Uterus (tissue), 4 donors: ENCODE measurements around the gene TOX3. TPM values are rescaled to one million over a fixed set of nuclear protein-coding genes. Genes with fewer than 3 reads are reported as not detected.

ENCODE experiments used
- DNase-seq, 2 donors: peaks; one replicate each; pipeline ENCODE4 v3.0.0-alpha.2; 2019 to 2020
- H3K27ac ChIP-seq, 2 donors: fragments of 200-600 bp; sonication (generic); 1 replicate in 1 of 2; 2 replicates in 1 of 2; pipeline ENCODE4 v1.5.1; 2016 to 2018
- H3K27me3 ChIP-seq, 2 donors: fragments of 200-600 bp; sonication (generic); one replicate each; pipeline ENCODE4 v1.5.1; 2018 to 2019; ENCODE audit warnings: control low read depth in 1 of 2
- H3K36me3 ChIP-seq, 2 donors: fragments of 200-600 bp; sonication (generic); one replicate each; pipeline ENCODE4 v1.5.1; 2019; ENCODE audit warnings: control low read depth in 1 of 2
- H3K4me1 ChIP-seq, 2 donors: fragments of 200-600 bp; sonication (generic); one replicate each; pipeline ENCODE4 v1.5.1; 2018 to 2019; ENCODE audit warnings: control low read depth in 1 of 2
- H3K4me3 ChIP-seq, 2 donors: fragments of 200-600 bp; sonication (generic); 1 replicate in 1 of 2; 2 replicates in 1 of 2; pipeline ENCODE4 v1.5.1; 2018 to 2019; ENCODE audit warnings: mild to moderate bottlenecking in 1 of 2
- H3K9me3 ChIP-seq, 2 donors: fragments of 200-600 bp; sonication (generic); one replicate each; pipeline ENCODE4 v1.5.1; 2019; ENCODE audit warnings: control low read depth in 1 of 2
- POLR2A ChIP-seq, 2 donors: fragments of 450-650 bp; IDR thresholded peaks; one replicate each; pipeline ENCODE4 v1.6.1; 2016; ENCODE audit warnings: antibody characterized with exemption in 2 of 2, mild to moderate bottlenecking in 1 of 2, moderate library complexity in 1 of 2
- intact Hi-C: fragments of 100-400 bp; cut with DNase I; formaldehyde crosslinking; loops from one replicate; pipeline ENCODE4 v1.15.1; 2023; ENCODE audit warnings: low total_unique reads
- total RNA-seq, 4 donors: library from RNA; depleted of rRNA in 3 of 4; stranded (reverse); fragments of >200 nt in 3 of 4; gene quantifications; one replicate each; pipeline versions ENCODE4 v1.1.0 to v1.2.4, GENCODE V29; 2014 to 2023
- TF ChIP-seq, protein P1 (sequence below), 4 experiments: fragments of 200-600 bp in 2 of 4; fragments of 450-650 bp in 2 of 4; sonication (generic) in 2 of 4; IDR thresholded peaks; one replicate each; pipeline ENCODE4 v1.5.1; 2016 to 2019; ENCODE audit warnings: antibody characterized with exemption in 4 of 4, mild to moderate bottlenecking in 2 of 4, moderate library complexity in 1 of 4
- donor health status: DM: yes; HTN: yes; CAD: no.

Gene TOX3
- total RNA-seq, 4 donors from 2014 or later: 0.55 to 1.2 TPM; not detected in 2

DNA sequence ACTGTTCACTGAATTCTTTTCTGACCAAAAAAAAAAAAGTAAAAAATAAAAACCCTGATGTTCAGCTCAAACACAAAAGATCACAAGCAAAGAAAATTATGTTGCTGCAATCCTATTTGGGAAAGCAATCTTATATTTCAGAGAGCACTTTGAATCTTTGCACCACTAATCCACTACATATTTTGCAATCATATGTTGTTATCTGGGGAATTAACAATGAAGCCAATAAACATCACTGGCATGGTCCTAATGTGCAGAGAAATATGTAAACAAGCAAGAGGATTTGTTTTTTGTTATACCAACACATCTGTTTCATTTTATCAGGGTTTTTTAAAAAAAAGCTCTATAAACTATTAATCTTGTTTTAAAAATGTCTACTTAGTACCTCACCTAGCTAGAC lies 84.1 kb downstream of the TOX3 start:
- DNase-seq: no peak
- intact Hi-C loops: no loop called here
- Histone ChIP-seq H3K27me3 (no peaks in the 10 kb centered on the region), H3K4me1 (no peaks in the 10 kb centered on the region), H3K9me3 (no peaks in the 10 kb centered on the region), H3K4me3 (no peak overlapping the region), H3K36me3 (no peaks in the 10 kb centered on the region), H3K27ac (no peak overlapping the region)
- TF ChIP-seq, protein P1, sequence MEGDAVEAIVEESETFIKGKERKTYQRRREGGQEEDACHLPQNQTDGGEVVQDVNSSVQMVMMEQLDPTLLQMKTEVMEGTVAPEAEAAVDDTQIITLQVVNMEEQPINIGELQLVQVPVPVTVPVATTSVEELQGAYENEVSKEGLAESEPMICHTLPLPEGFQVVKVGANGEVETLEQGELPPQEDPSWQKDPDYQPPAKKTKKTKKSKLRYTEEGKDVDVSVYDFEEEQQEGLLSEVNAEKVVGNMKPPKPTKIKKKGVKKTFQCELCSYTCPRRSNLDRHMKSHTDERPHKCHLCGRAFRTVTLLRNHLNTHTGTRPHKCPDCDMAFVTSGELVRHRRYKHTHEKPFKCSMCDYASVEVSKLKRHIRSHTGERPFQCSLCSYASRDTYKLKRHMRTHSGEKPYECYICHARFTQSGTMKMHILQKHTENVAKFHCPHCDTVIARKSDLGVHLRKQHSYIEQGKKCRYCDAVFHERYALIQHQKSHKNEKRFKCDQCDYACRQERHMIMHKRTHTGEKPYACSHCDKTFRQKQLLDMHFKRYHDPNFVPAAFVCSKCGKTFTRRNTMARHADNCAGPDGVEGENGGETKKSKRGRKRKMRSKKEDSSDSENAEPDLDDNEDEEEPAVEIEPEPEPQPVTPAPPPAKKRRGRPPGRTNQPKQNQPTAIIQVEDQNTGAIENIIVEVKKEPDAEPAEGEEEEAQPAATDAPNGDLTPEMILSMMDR (IDR thresholded peaks at IDR 0.05): no peak
- TF ChIP-seq POLR2A (IDR thresholded peaks at IDR 0.05): no peak

GRCh38 chr16:52460639-52461178 lies 86.2 kb downstream of the TOX3 start:
- Histone ChIP-seq H3K4me3 (no peak overlapping the region), H3K4me1 (no peaks in the 10 kb centered on the region), H3K27ac (no peak overlapping the region), H3K36me3 (no peaks in the 10 kb centered on the region), H3K27me3 (no peaks in the 10 kb centered on the region), H3K9me3 (no peaks in the 10 kb centered on the region)
- DNase-seq: no peak
- TF ChIP-seq, protein P1 (IDR thresholded peaks at IDR 0.05): no peak
- TF ChIP-seq POLR2A (IDR thresholded peaks at IDR 0.05): no peak
- intact Hi-C loops: no loop called here

DNA sequence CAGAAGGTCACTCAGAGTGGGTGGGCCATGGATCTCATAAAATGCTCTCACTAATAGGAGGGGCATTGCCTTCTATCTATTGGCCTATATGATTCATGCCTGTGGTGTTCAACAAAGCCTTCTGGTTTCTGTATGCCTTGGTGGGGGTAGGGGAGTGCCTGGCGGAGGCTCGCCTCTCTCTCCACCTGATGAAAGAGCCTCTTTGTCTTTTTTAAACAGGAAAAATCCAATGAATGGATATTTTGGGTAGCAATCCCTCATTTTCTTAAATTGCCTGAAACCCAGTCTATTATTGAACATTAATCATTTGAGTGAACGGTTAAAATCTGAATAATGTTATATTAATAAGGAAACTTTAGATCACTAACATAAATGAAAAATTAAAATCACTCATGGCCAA lies 90.6 kb downstream of the TOX3 start:
- Histone ChIP-seq H3K4me1 (no peaks in the 10 kb centered on the region), H3K9me3 (no peaks in the 10 kb centered on the region), H3K27me3 (no peaks in the 10 kb centered on the region), H3K27ac (no peak overlapping the region), H3K36me3 (no peaks in the 10 kb centered on the region), H3K4me3 (no peak overlapping the region)
- intact Hi-C loops: no loop called here
- DNase-seq: no peak
- TF ChIP-seq POLR2A (IDR thresholded peaks at IDR 0.05): no peak
- TF ChIP-seq, protein P1 (IDR thresholded peaks at IDR 0.05): no peak

- Histone ChIP-seq H3K4me1 (no peaks in the 10 kb centered on the region), H3K9me3 (no peaks in the 10 kb centered on the region), H3K27ac (no peak overlapping the region), H3K27me3 (no peaks in the 10 kb centered on the region), H3K36me3 (no peaks in the 10 kb centered on the region), H3K4me3 (no peak overlapping the region)
- intact Hi-C loops: no loop called here
- DNase-seq: no peak
- no peak for TF ChIP-seq POLR2A (IDR thresholded peaks at IDR 0.05)
- TF ChIP-seq, protein P1 (IDR thresholded peaks at IDR 0.05): no peak
Measured at GRCh38 chr16:52455549-52456277, 91.2 kb downstream of the TOX3 start.

DNA sequence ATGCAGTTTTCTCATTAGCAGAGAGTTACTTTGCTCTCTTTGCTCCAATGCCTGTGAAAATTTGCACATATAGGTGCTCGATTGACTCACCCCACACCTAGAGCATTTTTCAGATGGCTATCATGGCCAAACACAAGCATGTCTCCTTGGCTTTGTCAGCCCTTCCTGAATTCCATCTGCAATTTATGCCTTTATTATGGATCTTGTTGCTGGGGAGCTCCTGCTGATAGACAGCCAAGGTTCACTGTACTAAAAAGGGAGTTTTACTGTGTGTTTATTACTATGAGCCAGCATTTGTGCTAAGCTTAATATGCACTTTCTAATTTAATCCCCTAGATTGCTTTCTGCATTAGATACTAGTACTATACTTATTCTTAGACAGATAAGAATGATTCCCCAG lies 93.3 kb downstream of the TOX3 start:
- TF ChIP-seq, protein P1 (IDR thresholded peaks at IDR 0.05): no peak
- no peak for TF ChIP-seq POLR2A (IDR thresholded peaks at IDR 0.05)
- H3K27ac ChIP-seq: no peak overlapping the region
- no peak for DNase-seq
- H3K4me1 ChIP-seq: no peaks in the 10 kb centered on the region
- intact Hi-C loops: no loop called here
- no peaks in the 10 kb centered on the region for H3K27me3 ChIP-seq
- H3K4me3 ChIP-seq: no peak overlapping the region
- H3K9me3 ChIP-seq: no peaks in the 10 kb centered on the region
- no peaks in the 10 kb centered on the region for H3K36me3 ChIP-seq
